ENCODE data around the gene RASA3.

Gene RASA3

DNA sequence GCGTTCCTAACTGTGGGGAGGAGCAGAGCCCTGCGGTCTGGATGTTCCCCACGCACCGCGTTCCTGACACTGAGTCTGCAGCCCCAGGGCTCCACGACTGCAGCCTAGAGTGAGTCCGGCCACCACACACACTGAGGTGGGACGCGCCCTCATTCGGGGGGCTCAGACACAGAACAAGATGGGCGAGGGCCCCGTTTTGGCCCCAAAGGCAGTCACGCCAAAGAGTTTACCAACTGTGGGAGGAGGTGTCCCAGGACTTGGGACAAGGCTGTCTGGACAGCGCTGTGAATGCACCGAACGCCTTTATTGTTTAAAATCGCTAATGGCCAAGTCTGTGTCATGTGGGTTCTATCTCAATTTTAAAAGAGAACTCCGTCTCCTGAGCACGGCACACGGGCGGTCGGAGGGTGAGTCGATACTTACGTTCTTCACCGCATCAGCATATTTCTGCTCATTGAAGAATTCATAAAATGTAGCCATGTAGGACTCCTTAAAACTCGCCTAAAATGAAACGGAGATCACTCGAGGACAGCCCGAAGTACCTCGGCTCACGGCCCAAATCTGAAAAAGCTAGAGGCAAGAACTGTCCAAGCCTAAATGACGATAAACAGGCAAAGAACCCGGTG is 123.3 kb downstream of the RASA3 start:
- DNase-seq (ENCODE audit: low spot score) (peak; percentile 22), ATAC-seq (ENCODE audit: low read depth) (no peak)
- H3K27ac ChIP-seq (ENCODE audit: poor library complexity, severe bottlenecking) = no peak overlapping the region
- H3K36me3 ChIP-seq (ENCODE audit: low read depth) = peaks cover 18% of the 10 kb centered on the region
- no peak for TF ChIP-seq CTCF (IDR thresholded peaks at IDR 0.05; ENCODE audit: poor library complexity, severe bottlenecking)
- H3K27me3 ChIP-seq (ENCODE audit: insufficient read depth, poor library complexity, severe bottlenecking) = no peaks in the 10 kb centered on the region
- H3K4me3 ChIP-seq (ENCODE audit: severe bottlenecking) = no peak overlapping the region
- no peaks in the 10 kb centered on the region for H3K9me3 ChIP-seq (ENCODE audit: severe bottlenecking)
- no peaks in the 10 kb centered on the region for H3K4me1 ChIP-seq (ENCODE audit: insufficient read depth, poor library complexity, severe bottlenecking)

GRCh38 chr13:114007566-114007965 is 124.9 kb downstream of the RASA3 start:
- TF ChIP-seq CTCF (IDR thresholded peaks at IDR 0.05; ENCODE audit: poor library complexity, severe bottlenecking) = no peak
- no peak overlapping the region for H3K27ac ChIP-seq (ENCODE audit: poor library complexity, severe bottlenecking)
- no peaks in the 10 kb centered on the region for H3K9me3 ChIP-seq (ENCODE audit: severe bottlenecking)
- peaks cover 18% of the 10 kb centered on the region for H3K36me3 ChIP-seq (ENCODE audit: low read depth)
- H3K4me1 ChIP-seq (ENCODE audit: insufficient read depth, poor library complexity, severe bottlenecking) = no peaks in the 10 kb centered on the region
- ATAC-seq (ENCODE audit: low read depth) (no peak), DNase-seq (ENCODE audit: low spot score) (peak; percentile 19)
- no peak overlapping the region for H3K4me3 ChIP-seq (ENCODE audit: severe bottlenecking)
- H3K27me3 ChIP-seq (ENCODE audit: insufficient read depth, poor library complexity, severe bottlenecking) = no peaks in the 10 kb centered on the region

DNA sequence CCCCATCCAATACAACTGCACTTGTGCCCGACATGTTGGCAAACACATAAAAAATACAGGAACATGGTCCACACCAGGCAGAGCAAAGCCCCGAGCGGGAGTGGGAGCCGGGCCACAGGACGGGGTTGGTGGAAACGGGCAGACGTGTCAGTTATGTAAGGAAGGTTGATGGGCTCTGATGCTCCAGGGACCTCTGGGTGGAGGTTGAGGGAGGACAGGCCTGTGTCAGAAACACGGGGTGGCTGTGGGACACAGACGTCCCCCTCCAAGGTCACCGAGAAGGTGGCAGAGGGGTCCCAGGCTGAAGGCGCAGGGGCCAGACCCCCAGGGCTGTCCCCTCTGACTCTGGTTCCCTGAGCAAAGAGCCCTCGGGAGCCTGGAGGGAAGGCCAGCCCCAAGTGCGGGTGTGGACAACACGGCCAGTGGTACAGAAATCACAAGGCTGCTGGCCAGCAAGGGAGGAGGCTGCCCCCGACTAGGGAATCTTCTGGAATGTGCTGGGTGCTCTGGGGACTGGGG is 127.2 kb downstream of the RASA3 start:
- peaks cover 13% of the 10 kb centered on the region for H3K36me3 ChIP-seq (ENCODE audit: low read depth)
- H3K9me3 ChIP-seq (ENCODE audit: severe bottlenecking) = no peaks in the 10 kb centered on the region
- H3K4me3 ChIP-seq (ENCODE audit: severe bottlenecking) = no peak overlapping the region
- TF ChIP-seq CTCF (IDR thresholded peaks at IDR 0.05; ENCODE audit: poor library complexity, severe bottlenecking) = no peak
- no peak overlapping the region for H3K27ac ChIP-seq (ENCODE audit: poor library complexity, severe bottlenecking)
- no peaks in the 10 kb centered on the region for H3K4me1 ChIP-seq (ENCODE audit: insufficient read depth, poor library complexity, severe bottlenecking)
- ATAC-seq (ENCODE audit: low read depth) (no peak), DNase-seq (ENCODE audit: low spot score) (peak; percentile 44)
- H3K27me3 ChIP-seq (ENCODE audit: insufficient read depth, poor library complexity, severe bottlenecking) = no peaks in the 10 kb centered on the region

DNA sequence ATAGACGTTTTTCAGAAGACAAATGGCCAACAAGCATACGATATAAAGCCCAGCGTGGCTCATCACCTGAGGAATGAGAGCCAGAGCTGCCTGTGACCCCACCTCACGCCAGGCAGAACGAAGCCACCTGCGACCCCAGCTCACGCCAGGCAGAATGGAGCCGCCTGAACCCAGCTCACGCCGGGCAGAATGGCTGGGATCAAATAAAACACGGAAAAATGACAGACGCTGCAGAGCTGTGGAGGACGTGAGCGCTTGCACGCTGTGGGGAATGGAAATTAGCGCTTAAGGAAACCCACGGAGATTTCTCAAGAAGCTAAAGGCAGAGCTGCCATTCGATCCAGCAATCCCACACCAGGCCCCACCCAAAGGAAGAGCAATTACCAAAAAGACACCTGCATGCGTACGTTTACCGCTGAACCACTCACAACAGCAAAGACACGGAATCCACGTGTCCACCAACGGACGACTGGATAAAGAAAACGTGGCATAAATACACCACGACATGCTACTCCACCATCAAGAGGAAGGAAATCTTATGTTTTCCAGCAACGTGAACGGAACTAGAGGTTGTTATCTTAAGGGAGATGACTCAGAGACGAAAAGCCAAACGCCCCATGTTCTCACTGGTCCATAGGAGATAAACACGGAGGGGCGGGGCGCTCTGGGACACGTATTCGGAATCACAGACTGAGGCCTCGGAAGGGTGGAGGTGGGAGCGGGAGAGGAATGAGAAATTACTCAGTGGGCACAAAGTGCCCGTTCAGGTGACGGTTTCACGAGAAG is 127.8 kb downstream of the RASA3 start:
- no peaks in the 10 kb centered on the region for H3K27me3 ChIP-seq (ENCODE audit: insufficient read depth, poor library complexity, severe bottlenecking)
- no peaks in the 10 kb centered on the region for H3K9me3 ChIP-seq (ENCODE audit: severe bottlenecking)
- peak; percentile 19 for DNase-seq (ENCODE audit: low spot score)
- no peak overlapping the region for H3K27ac ChIP-seq (ENCODE audit: poor library complexity, severe bottlenecking)
- H3K4me3 ChIP-seq (ENCODE audit: severe bottlenecking) = no peak overlapping the region
- peaks cover 7% of the 10 kb centered on the region for H3K36me3 ChIP-seq (ENCODE audit: low read depth)
- ATAC-seq (ENCODE audit: low read depth) = no peak
- H3K4me1 ChIP-seq (ENCODE audit: insufficient read depth, poor library complexity, severe bottlenecking) = no peaks in the 10 kb centered on the region
- no peak for TF ChIP-seq CTCF (IDR thresholded peaks at IDR 0.05; ENCODE audit: poor library complexity, severe bottlenecking)

All from RWPE2 (cell line).